Osteocyte (in vitro differentiated cells): ENCODE data around the gene ZSWIM4. TPM values are rescaled to one million over a fixed set of nuclear protein-coding genes. Genes with fewer than 3 reads are reported as not detected.
"Not testable (repeated sequence)": the region's sequence is repeated elsewhere in the genome, so short reads cannot be mapped to it uniquely, and the experiment has no call there.

Experiments used
- DNase-seq: peaks from one replicate; pipeline ENCODE4 v3.0.0; 2021; ENCODE audit warnings: mixed read lengths; ENCODE audit not compliant: unreplicated experiment; ENCODE audit errors: extremely low spot score
- H3K27ac Mint-ChIP-seq: one replicate; pipeline ENCODE4 v1.8.0; 2021; ENCODE audit warnings: mild to moderate bottlenecking, mixed read lengths; ENCODE audit not compliant: unreplicated experiment
- H3K27me3 Mint-ChIP-seq: one replicate; pipeline ENCODE4 v1.8.0; 2021; ENCODE audit warnings: mixed read lengths; ENCODE audit not compliant: unreplicated experiment
- H3K36me3 Mint-ChIP-seq: one replicate; pipeline ENCODE4 v1.8.0; 2021; ENCODE audit warnings: mixed read lengths; ENCODE audit not compliant: unreplicated experiment
- H3K4me1 Mint-ChIP-seq: one replicate; pipeline ENCODE4 v1.8.0; 2021; ENCODE audit warnings: mixed read lengths; ENCODE audit not compliant: unreplicated experiment
- H3K4me3 Mint-ChIP-seq: one replicate; pipeline ENCODE4 v1.8.0; 2021; ENCODE audit warnings: mild to moderate bottlenecking, moderate library complexity, mixed read lengths; ENCODE audit not compliant: unreplicated experiment
- H3K9me3 Mint-ChIP-seq: one replicate; pipeline ENCODE4 v1.8.0; 2021; ENCODE audit warnings: mixed read lengths; ENCODE audit not compliant: unreplicated experiment
- total RNA-seq: library from RNA; stranded (reverse); gene quantifications from 2 replicates; pipeline ENCODE4 v1.2.1, GENCODE V29; 2021
- TF ChIP-seq, protein P1 (sequence below): fragments of 200-600 bp; sonication (generic); IDR thresholded peaks from 2 replicates; pipeline ENCODE4 v1.5.0; 2021; ENCODE audit warnings: antibody characterized with exemption, mild to moderate bottlenecking, moderate library complexity

Gene ZSWIM4
- total RNA-seq, 1 donor from 2014 or later, result 15.1 TPM

DNA sequence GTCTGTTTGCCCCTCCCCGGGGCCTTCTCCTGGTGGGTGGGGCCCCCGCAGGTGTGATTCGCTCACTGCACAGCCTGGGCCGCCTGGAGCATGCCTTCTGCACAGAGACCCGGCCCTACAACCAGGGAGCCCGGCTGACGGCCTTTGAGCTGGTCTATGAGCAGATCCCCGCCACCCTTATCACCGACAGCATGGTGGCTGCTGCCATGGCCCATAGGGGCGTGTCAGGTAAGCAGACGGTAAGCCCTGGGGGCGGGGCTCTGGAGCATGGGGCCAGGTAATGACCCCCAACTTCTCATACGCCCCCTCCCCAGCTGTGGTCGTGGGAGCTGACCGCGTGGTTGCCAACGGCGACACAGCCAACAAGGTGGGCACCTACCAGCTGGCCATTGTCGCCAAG is 26.7 kb upstream of the ZSWIM4 start:
- no peaks in the 10 kb centered on the region for H3K9me3 Mint-ChIP-seq
- TF ChIP-seq, protein P1, sequence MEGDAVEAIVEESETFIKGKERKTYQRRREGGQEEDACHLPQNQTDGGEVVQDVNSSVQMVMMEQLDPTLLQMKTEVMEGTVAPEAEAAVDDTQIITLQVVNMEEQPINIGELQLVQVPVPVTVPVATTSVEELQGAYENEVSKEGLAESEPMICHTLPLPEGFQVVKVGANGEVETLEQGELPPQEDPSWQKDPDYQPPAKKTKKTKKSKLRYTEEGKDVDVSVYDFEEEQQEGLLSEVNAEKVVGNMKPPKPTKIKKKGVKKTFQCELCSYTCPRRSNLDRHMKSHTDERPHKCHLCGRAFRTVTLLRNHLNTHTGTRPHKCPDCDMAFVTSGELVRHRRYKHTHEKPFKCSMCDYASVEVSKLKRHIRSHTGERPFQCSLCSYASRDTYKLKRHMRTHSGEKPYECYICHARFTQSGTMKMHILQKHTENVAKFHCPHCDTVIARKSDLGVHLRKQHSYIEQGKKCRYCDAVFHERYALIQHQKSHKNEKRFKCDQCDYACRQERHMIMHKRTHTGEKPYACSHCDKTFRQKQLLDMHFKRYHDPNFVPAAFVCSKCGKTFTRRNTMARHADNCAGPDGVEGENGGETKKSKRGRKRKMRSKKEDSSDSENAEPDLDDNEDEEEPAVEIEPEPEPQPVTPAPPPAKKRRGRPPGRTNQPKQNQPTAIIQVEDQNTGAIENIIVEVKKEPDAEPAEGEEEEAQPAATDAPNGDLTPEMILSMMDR, result no peak
- H3K36me3 Mint-ChIP-seq, result peaks cover 8% of the 10 kb centered on the region
- DNase-seq, result no peak
- H3K27ac Mint-ChIP-seq, result no peak overlapping the region
- H3K27me3 Mint-ChIP-seq, result no peaks in the 10 kb centered on the region
- no peak overlapping the region for H3K4me3 Mint-ChIP-seq
- peaks cover 13% of the 10 kb centered on the region for H3K4me1 Mint-ChIP-seq

DNA sequence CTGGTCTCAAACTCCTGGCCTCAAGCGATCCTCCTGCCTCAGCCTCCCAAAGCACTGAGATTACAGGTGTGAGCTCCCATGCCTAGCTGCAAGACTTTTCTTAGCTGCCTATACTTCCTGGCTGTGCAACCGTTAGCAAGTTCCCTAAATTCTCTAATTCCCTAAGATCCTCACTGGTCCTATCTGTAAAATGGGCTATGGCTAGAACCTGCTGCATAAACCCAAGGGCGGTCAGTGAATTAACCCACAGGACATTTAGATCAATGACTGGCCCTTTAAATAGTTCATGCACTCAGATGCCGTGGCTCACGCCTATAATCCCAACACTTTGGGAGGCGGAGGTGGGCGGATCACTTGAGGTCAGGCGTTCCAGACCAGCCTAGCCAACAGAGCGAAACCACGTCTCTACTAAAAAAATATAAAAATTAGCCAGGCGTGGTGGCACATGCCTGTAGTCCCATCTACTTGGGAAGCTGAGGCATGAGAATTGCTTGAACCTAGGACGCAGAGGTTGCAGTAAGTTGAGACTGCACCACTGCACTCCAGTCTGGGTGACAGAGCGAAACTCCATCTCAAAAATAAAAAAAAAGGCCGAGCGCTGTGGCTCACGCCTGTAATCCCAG is 25.1 kb upstream of the ZSWIM4 start:
- no peak for DNase-seq
- H3K4me3 Mint-ChIP-seq, result no peak overlapping the region
- TF ChIP-seq, protein P1, result no peak
- H3K27ac Mint-ChIP-seq, result no peak overlapping the region
- H3K27me3 Mint-ChIP-seq, result no peaks in the 10 kb centered on the region
- peaks cover 8% of the 10 kb centered on the region for H3K36me3 Mint-ChIP-seq
- H3K4me1 Mint-ChIP-seq, result peaks cover 18% of the 10 kb centered on the region
- H3K9me3 Mint-ChIP-seq, result no peaks in the 10 kb centered on the region

DNA sequence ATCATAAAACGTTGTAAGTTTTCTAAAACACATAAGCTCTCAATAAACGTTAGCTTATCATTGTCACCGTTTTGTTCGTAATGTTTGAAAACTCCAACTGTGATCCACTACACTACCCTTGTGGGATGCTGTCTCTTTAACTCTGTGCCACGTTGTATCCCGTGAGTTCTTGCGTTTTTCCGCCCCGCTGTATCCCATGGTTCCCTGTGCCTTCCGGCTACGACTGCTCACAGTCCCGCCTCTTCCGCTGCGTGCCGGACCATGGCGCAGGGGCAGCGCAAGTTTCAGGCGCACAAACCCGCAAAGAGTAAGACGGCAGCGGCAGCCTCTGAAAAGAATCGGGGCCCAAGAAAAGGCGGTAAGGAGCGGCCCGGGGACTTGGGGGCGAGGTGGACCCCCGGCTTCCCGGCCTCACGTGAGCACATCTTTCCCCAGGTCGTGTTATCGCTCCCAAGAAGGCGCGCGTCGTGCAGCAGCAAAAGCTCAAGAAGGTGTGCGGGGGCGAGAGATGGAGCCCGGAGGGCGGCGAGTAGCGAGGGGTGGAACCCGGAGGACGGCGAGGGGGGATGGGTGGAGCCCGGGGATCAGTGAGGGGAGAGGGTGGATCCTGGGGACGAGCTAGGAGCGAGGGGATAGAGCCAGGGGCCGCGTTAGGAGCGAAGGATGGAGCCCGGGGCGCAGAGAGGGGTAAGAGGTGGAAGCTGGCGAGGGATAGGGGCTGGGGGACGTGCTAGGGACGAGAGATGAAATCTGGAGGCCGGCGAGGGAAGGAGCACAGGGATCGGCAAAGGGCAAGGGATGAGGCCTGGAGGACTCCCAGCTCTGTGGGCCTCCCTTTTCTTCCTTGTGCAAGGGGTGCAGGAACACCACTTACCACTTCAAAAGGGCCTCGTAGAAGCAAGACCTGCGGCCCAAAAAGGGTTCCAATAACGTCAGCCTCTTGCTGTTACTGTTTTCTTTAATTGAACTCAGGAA is 20.7 kb upstream of the ZSWIM4 start, which contains the start of gene C19orf53:
C19orf53 (plus strand) TSS at position 240 of the 975 bp plus-strand sequence; CDS start at position 262, 22 bp downstream.
- TF ChIP-seq, protein P1, result no peak

DNA sequence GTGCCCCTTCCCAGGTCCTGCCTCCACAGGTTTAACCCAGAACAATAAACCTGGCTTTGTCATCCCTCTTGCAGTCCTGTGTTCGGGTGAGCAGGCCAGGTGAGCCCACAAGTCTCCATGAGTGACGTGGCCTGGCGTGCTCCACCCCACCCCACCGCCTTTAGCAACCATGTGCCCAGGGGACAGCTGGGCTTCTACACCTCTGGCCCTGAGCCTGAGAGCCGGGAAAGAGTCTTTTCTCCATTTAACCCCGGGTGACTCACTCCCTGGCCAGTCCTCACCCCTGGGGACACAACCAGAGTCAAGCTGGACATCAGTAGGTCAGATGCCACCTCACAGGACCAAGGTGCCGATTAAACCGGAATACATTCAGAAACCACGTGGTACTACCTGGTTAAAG is 16.8 kb upstream of the ZSWIM4 start:
- Mint-ChIP-seq H3K9me3 (no peaks in the 10 kb centered on the region), H3K27me3 (no peaks in the 10 kb centered on the region), H3K27ac (no peak overlapping the region), H3K4me3 (no peak overlapping the region), H3K4me1 (peaks cover 49% of the 10 kb centered on the region), H3K36me3 (peaks cover 19% of the 10 kb centered on the region)
- DNase-seq, result no peak
- TF ChIP-seq, protein P1, result no peak

More for the DNA sequence above, 20.7 kb upstream of the ZSWIM4 start, which contains the start of gene C19orf53:
- H3K27me3 Mint-ChIP-seq, result no peaks in the 10 kb centered on the region
- peak within 1 kb of the TSS; percentile 92 for H3K4me3 Mint-ChIP-seq
- DNase-seq, result peak; percentile 94
- no peaks in the 10 kb centered on the region for H3K9me3 Mint-ChIP-seq
- H3K4me1 Mint-ChIP-seq, result peaks cover 25% of the 10 kb centered on the region
- H3K27ac Mint-ChIP-seq, result peak within 1 kb of the TSS; percentile 95
- H3K36me3 Mint-ChIP-seq, result peaks cover 26% of the 10 kb centered on the region

DNA sequence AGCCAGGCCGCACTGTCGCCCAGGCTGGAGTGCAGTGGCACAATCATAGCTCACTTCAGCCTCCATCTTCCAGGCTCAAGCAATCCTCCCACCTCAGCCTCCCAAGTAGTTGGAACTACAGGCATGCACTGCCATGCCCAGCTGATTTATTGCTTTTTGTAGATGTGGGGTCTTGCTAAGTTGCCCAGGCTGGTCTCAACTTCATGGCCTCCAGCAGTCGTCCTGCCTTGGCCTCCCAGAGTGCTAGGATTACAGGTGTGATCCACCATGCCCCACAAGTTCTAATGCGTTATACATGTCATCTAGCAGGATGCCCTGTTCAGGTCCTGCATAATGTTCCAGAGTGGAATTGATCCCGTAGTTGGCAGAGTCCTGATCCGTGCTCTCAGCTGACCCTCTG is 16.4 kb upstream of the ZSWIM4 start:
- DNase-seq, result no peak
- Mint-ChIP-seq H3K4me3 (no peak overlapping the region), H3K36me3 (peaks cover 19% of the 10 kb centered on the region), H3K27ac (no peak overlapping the region), H3K4me1 (peaks cover 50% of the 10 kb centered on the region), H3K27me3 (no peaks in the 10 kb centered on the region), H3K9me3 (no peaks in the 10 kb centered on the region)
- TF ChIP-seq, protein P1, result no peak

DNA sequence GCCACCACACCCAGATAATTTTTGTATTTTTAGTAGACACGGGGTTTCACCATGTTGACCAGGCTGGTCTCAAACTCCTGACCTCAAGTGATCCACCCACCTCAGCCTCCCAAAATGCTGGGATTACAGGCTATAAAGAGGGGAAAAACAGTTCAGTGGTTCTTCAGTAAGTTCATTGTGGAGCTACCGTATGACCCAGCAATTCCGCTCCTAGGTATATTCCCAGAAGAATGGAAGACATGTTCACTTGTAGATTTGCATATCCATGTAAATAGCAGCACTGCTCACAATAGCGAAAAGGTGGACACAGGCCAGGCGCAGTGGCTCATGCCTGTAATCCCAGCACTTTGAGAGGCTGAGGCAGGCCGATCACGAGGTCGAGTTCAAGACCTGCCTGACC is 15.4 kb upstream of the ZSWIM4 start:
- H3K36me3 Mint-ChIP-seq, result peaks cover 19% of the 10 kb centered on the region

More for the DNA sequence above, 15.4 kb upstream of the ZSWIM4 start:
- not testable (repeated sequence) for H3K27me3 Mint-ChIP-seq, H3K9me3 Mint-ChIP-seq, DNase-seq, H3K27ac Mint-ChIP-seq, H3K4me3 Mint-ChIP-seq
- H3K4me1 Mint-ChIP-seq, result peaks cover 44% of the 10 kb centered on the region
